Measurements from ENCODE around the gene MOGAT3.
A peak's percentile ranks its signal among the peaks of the same experiment; 100 is the strongest.

DNA sequence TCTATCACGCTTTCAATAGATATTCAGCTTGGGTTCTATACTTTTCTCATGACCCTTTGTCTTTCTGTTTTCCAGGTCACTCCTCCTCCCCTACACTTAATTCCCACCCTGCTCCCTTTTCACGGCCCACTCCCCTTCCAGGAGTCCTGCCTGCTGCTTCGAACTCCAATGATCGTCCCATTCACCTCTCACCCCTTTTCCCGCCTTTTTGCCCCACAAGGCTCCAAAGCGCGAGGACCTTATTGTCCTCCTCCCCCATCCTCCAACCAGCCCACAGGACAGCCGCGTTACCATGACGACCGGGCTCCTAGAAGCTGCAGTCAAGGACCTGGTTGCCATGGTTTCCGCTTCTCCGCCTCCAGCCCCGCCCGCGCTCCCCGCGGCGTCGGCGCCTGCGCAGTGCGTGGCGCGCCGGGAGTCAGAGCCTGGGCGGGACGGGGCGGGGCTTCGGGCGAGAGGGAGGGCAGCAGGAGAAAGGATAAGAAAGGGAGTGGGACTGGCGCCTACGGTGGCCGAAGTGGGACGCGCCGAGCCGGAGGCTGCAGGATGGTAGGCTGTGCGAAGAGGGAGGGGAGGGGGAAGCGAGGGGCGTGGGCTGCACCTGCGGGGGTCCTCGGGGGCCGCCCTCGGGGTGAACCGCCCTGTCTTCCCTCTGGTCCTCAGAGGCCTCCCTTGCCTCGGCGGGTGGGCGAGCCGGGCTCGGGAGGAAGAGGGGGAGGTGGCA, 46.7 kb downstream of the MOGAT3 start, which contains the start of gene AP1S1:
- TF ChIP-seq, protein P1, sequence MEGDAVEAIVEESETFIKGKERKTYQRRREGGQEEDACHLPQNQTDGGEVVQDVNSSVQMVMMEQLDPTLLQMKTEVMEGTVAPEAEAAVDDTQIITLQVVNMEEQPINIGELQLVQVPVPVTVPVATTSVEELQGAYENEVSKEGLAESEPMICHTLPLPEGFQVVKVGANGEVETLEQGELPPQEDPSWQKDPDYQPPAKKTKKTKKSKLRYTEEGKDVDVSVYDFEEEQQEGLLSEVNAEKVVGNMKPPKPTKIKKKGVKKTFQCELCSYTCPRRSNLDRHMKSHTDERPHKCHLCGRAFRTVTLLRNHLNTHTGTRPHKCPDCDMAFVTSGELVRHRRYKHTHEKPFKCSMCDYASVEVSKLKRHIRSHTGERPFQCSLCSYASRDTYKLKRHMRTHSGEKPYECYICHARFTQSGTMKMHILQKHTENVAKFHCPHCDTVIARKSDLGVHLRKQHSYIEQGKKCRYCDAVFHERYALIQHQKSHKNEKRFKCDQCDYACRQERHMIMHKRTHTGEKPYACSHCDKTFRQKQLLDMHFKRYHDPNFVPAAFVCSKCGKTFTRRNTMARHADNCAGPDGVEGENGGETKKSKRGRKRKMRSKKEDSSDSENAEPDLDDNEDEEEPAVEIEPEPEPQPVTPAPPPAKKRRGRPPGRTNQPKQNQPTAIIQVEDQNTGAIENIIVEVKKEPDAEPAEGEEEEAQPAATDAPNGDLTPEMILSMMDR (IDR thresholded peaks at IDR 0.05) = peak in 2 of 4 experiments; percentile 8 to 21
- peak in 1 of 2 donors; percentile 35 for TF ChIP-seq POLR2A (IDR thresholded peaks at IDR 0.05)

Data from uterus (tissue), 2 donors.